Superior temporal gyrus (tissue), 1 donor: Measurements from ENCODE around the gene CDK2AP2.
"Not testable (repeated sequence)": the region's sequence is repeated elsewhere in the genome, so short reads cannot be mapped to it uniquely, and the experiment has no call there.

ENCODE experiments used
- DNase-seq: peaks from one replicate; pipeline ENCODE4 v3.0.0-alpha.2; 2016; ENCODE audit errors: extremely low spot score

The CDK2AP2 gene

DNA sequence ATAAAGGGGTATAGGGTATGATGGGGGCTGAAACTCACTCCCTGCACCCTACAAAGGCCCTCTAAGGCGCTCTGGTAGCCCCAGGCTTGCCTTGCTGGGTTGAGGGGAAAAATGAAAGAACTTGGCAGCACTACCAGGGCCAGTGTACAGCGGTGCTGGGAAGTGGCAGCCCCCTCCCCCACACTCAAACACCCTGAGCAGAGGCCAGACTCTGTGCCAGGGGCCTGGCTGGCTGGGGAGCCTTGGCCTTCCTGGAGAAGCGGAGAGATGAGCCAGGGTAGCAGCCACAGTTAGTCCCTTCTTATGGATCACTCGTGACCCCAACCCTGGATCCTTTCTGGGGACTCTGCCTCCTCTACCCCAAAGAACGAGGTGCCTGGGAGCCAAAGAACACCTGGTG lies 41.6 kb downstream of the CDK2AP2 start:
- DNase-seq: no peak

- not testable (repeated sequence) for DNase-seq
Measured at GRCh38 chr11:67465530-67465929, 42.4 kb downstream of the CDK2AP2 start.

- DNase-seq: no peak
Measured at GRCh38 chr11:67465189-67465510, 42.8 kb downstream of the CDK2AP2 start.

GRCh38 chr11:67464411-67465188 lies 43.4 kb downstream of the CDK2AP2 start:
- peak; percentile 69 for DNase-seq

DNA sequence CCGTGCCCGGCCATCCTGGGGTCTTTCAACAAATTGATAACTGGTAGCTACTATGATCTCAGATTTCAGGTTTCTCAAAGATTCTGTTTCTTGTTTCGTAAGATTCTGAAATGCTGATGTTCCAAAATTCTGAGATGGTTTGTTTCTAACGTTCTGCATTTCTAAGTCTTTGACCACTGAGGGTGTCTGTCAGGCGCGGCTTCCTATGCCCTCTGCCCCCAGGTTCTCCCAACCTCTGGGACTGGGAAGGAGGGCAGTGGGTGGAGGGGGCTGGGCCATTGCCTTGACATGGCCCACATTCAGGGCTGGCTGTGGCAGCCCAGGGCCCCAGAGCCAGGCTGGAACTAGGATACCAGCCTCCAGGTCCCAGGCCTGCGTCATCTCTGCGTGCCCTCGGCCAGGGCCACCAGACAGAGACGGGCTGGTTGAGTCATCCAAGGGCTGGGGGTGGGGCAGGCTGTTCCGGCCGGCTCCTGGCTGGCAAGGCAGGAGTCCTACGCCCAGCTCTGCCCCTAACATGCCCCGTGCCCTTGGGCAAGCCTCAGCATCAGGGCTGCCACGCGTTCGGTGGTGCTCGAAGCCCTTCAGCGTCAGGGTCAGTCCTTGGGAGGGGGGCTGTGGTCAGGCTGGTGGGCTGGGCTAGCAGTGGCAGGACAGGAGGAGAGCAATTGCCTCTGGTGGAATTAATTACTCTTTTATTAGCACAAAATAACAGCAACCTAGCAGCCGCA lies 44.1 kb downstream of the CDK2AP2 start:
- no peak for DNase-seq

DNA sequence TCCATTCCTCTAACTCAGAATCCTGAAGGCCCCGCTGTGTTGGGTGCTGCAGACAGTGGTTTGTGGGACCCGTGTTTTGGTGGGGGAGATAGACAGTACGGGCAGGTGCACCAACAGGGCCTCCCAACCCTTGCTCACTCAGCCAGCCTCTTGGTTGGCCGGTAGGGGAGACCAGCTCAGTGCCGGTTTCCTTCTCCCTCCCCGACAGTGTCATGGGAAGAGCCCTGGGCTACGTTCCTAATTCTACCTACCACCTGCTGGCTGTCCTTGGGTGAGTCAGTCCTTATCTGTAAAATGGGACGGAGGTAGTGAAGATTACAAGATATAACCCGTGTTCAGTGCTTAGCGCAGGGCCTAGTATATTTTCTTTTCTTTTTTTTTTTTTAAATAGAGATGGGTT lies 44.8 kb downstream of the CDK2AP2 start:
- DNase-seq: no peak

- DNase-seq: no peak
Measured at GRCh38 chr11:67458266-67458665, 49.7 kb downstream of the CDK2AP2 start.

DNA sequence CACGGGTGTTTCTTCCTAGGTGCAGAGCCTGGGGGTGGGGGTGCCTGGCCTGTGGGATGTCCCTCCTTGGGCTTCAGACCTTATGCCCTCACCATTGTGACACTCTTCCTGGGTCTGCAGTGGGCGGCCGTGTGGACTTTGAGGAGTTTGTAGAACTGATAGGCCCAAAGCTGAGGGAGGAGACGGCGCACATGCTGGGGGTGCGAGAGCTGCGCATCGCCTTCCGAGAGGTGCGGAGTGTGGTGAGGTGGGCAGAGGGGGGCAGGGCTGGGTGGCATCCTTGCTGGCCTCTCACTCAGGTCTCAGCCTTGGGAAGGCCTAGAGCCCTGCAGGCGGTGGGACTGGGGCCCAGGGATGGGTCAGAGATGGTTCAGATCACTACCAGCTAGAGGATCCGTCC lies 50.5 kb downstream of the CDK2AP2 start:
- DNase-seq: no peak
